ENCODE results near the gene HIGD1C.
"Not testable (repeated sequence)": the region's sequence is repeated elsewhere in the genome, so short reads cannot be mapped to it uniquely, and the experiment has no call there.

Gene HIGD1C

GRCh38 chr12:50925342-50925651, 27.0 kb upstream of the HIGD1C start:
- Histone ChIP-seq H3K79me2 (ENCODE audit: insufficient read depth, low read length) (peaks cover 39% of the 10 kb centered on the region), H2AFZ (ENCODE audit: low read depth, low read length, severe bottlenecking) (no peak overlapping the region)

DNA sequence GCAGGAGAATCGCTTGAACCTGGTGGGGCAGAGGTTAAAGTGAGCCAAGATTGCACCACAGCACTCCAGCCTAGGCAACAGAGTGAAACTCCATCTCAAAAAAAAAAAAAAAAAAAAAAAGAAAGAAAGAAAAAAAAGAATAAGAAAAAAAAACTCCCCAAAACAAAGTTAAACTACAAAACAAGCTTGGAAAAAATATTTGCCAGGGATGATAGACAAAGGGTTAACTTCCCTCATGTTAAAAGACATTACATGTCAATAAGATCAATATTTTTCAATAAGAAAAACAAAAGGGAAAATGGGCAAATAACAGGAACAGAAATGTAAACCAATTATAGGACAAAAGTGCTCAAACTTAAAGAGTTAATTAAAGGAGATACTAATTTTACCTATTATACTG, 26.4 kb upstream of the HIGD1C start:
- Histone ChIP-seq H3K9me2 (replicated peaks; ENCODE audit: insufficient read depth, low read length) (no peaks in the 10 kb centered on the region), H3K4me3 (ENCODE audit: insufficient read depth, low read length, poor library complexity, severe bottlenecking) (peak overlapping the region; percentile 57), H4K20me1 (ENCODE audit: low read depth, low read length) (no peaks in the 10 kb centered on the region), H3K36me3 (ENCODE audit: low read length) (0 out of 2 replicates have a peak, but pooled peaks cover 4% of the 10 kb centered on the region), H3K9ac (ENCODE audit: low read length) (peak overlapping the region; percentile 61), H3K4me2 (ENCODE audit: low read depth, low read length, poor library complexity, severe bottlenecking) (peak overlapping the region; percentile 99), H3K27me3 (ENCODE audit: low read length) (no peaks in the 10 kb centered on the region), H3K9me3 (ENCODE audit: insufficient read depth, low read length) (no peaks in the 10 kb centered on the region), H2AFZ (ENCODE audit: low read depth, low read length, severe bottlenecking) (no peak overlapping the region), H3K79me2 (ENCODE audit: insufficient read depth, low read length) (peaks cover 39% of the 10 kb centered on the region), H3K27ac (ENCODE audit: low read depth, low read length) (peak overlapping the region; percentile 100), H3F3A (ENCODE audit: insufficient read depth) (peaks cover 72% of the 10 kb centered on the region)
- TF ChIP-seq EZH2phosphoT487 (conservative IDR thresholded peaks at IDR 0.05; ENCODE audit: low read length) (no peak), CTCF (IDR thresholded peaks at IDR 0.05; ENCODE audit: insufficient read depth, low read length, poor library complexity, severe bottlenecking) (no peak)

More at GRCh38 chr12:50925342-50925651, 27.0 kb upstream of the HIGD1C start:
- TF ChIP-seq EZH2phosphoT487 (conservative IDR thresholded peaks at IDR 0.05; ENCODE audit: low read length) (no peak), CTCF (IDR thresholded peaks at IDR 0.05; ENCODE audit: insufficient read depth, low read length, poor library complexity, severe bottlenecking) (no peak)
- Histone ChIP-seq H4K20me1 (ENCODE audit: low read depth, low read length) (no peaks in the 10 kb centered on the region), H3K9me2 (replicated peaks; ENCODE audit: insufficient read depth, low read length) (no peaks in the 10 kb centered on the region), H3K4me2 (ENCODE audit: low read depth, low read length, poor library complexity, severe bottlenecking) (peak overlapping the region; percentile 99), H3K4me3 (ENCODE audit: insufficient read depth, low read length, poor library complexity, severe bottlenecking) (peak overlapping the region; percentile 57), H3K27me3 (ENCODE audit: low read length) (no peaks in the 10 kb centered on the region), H3K27ac (ENCODE audit: low read depth, low read length) (peak overlapping the region; percentile 100), H3F3A (ENCODE audit: insufficient read depth) (peaks cover 72% of the 10 kb centered on the region), H3K9ac (ENCODE audit: low read length) (peak overlapping the region; percentile 61), H3K9me3 (ENCODE audit: insufficient read depth, low read length) (no peaks in the 10 kb centered on the region), H3K36me3 (ENCODE audit: low read length) (0 out of 2 replicates have a peak, but pooled peaks cover 4% of the 10 kb centered on the region)

DNA sequence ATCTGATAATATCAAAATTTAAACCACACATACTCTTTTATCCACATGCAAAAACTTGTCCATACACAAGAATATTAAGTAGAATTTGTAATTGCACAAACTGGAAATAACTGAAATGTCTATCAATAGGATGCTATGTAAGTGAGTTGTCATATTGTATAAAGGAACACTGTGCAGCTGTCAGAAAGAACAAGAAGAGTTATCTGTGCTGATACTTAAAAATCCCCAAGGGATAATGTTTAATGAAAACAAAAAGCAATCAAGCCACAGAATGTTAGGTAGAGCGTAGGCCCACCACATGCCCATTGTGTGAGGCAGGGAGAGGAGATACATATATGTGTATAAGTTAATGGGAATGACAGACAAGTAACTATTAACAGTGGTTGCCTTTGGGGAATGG, 25.9 kb upstream of the HIGD1C start:
- H3K36me3 ChIP-seq (ENCODE audit: low read length): 0 out of 2 replicates have a peak, but pooled peaks cover 4% of the 10 kb centered on the region
- TF ChIP-seq EZH2phosphoT487 (conservative IDR thresholded peaks at IDR 0.05; ENCODE audit: low read length): no peak
- no peak for TF ChIP-seq CTCF (IDR thresholded peaks at IDR 0.05; ENCODE audit: insufficient read depth, low read length, poor library complexity, severe bottlenecking)
- H2AFZ ChIP-seq (ENCODE audit: low read depth, low read length, severe bottlenecking): no peak overlapping the region
- peak overlapping the region; percentile 61 for H3K9ac ChIP-seq (ENCODE audit: low read length)
- H3K27me3 ChIP-seq (ENCODE audit: low read length): no peaks in the 10 kb centered on the region
- H3F3A ChIP-seq (ENCODE audit: insufficient read depth): peaks cover 72% of the 10 kb centered on the region
- no peaks in the 10 kb centered on the region for H3K9me3 ChIP-seq (ENCODE audit: insufficient read depth, low read length)
- no peaks in the 10 kb centered on the region for H4K20me1 ChIP-seq (ENCODE audit: low read depth, low read length)
- peaks cover 39% of the 10 kb centered on the region for H3K79me2 ChIP-seq (ENCODE audit: insufficient read depth, low read length)
- no peaks in the 10 kb centered on the region for H3K9me2 ChIP-seq (replicated peaks; ENCODE audit: insufficient read depth, low read length)
- peak overlapping the region; percentile 99 for H3K4me2 ChIP-seq (ENCODE audit: low read depth, low read length, poor library complexity, severe bottlenecking)
- H3K27ac ChIP-seq (ENCODE audit: low read depth, low read length): peak overlapping the region; percentile 100
- peak overlapping the region; percentile 57 for H3K4me3 ChIP-seq (ENCODE audit: insufficient read depth, low read length, poor library complexity, severe bottlenecking)

GRCh38 chr12:50926932-50927331, 25.4 kb upstream of the HIGD1C start:
- not testable (repeated sequence) for H3K36me3 ChIP-seq (ENCODE audit: low read length); H3K9me2 ChIP-seq (replicated peaks; ENCODE audit: insufficient read depth, low read length); H4K20me1 ChIP-seq (ENCODE audit: low read depth, low read length); H2AFZ ChIP-seq (ENCODE audit: low read depth, low read length, severe bottlenecking); H3K27me3 ChIP-seq (ENCODE audit: low read length); H3K9me3 ChIP-seq (ENCODE audit: insufficient read depth, low read length)
- peak overlapping the region; percentile 99 for H3K4me2 ChIP-seq (ENCODE audit: low read depth, low read length, poor library complexity, severe bottlenecking)
- H3F3A ChIP-seq (ENCODE audit: insufficient read depth): peaks cover 72% of the 10 kb centered on the region
- H3K4me3 ChIP-seq (ENCODE audit: insufficient read depth, low read length, poor library complexity, severe bottlenecking): peak overlapping the region; percentile 57
- peak overlapping the region; percentile 100 for H3K27ac ChIP-seq (ENCODE audit: low read depth, low read length)
- H3K79me2 ChIP-seq (ENCODE audit: insufficient read depth, low read length): peaks cover 39% of the 10 kb centered on the region
- peak overlapping the region; percentile 61 for H3K9ac ChIP-seq (ENCODE audit: low read length)

All from SU-DHL-6 (cell line).